ENCODE data around the gene COL16A1.

The COL16A1 gene

DNA sequence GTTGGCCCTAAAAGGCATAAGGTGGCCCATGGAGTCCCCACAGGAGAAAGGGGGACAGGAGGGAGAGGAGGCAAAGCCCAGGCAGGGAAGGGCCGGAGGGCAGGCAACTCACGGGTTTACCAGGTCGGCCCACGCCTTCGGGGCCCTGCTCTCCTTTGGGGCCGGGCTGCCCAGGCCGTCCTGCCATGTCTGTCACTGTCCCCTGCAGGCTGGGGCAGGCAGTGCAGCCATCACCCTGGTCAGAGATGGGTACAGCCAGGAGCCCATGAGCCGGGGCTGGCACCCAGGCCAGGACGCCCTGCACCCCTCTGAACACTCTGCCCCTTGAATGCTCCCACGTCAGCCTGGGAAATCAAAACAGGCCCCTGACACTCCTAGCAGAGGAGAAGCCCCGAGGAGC is 19.8 kb downstream of the COL16A1 start:
- no peak for DNase-seq

DNA sequence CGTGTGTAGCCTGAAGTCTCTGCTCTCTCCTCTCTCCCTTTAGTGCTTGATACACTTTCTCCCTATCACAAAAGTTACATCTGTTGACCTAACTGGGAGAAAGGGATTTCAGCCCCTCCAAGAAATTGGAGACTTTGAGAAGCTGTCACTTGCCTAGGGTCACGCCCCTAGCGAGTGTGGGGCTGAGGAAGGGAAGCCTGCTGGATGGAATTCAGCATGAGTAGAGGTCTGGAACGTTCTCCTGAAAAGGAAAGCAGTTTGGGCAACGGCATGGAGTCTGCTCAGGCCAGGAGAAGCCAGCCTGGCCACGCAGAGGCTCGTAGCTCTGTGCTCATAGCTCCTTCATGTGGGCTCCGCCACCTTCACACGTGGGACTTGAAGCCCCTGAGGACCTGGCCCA is 22.4 kb downstream of the COL16A1 start:
- no peak for DNase-seq

DNA sequence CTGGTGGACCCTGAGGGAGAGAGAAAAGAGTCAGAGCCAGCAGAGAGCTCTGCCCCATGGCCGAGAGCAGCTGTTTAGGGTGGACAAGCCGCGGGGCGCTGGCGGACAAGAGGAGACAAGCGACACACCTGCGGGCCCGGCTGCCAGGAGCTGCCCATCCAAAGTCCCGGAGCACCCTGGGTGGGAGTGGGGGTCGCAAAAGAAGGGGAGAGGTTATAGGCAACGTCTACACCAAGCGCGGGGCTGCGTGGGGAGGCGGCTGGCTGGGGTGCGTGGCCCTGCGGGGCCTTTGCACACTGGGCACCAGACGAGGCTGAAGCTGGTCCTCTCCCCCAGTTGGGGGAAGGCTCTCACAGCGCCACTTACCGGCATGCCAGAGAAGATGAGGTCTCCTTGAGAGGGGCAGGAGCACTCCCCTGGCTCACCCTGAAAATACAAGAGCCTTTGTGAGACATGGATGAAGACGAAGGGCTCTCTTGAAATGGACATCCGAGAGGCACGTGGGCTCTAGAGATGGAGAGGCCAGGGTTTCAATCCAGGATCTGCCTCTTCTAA is 24.1 kb downstream of the COL16A1 start:
- DNase-seq: no peak

DNA sequence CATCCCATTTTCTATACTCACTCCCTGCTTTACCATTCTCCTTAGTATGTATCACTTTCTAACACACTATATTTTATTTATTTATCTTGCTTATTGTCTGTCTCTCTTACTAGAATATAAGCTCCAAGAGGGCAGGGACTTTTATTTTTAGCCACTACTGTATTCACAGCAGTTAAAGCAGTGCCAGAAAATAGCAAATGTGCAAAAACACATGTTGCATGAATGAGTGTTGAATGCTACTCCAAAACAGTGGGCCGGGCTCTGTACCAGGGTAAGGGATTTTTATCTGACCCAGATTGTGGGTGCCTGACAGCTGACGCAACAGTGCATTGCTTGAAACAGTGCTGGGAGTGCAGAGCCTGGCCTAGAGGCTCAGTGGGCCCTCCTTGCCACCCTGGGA is 24.7 kb downstream of the COL16A1 start:
- DNase-seq: no peak

DNA sequence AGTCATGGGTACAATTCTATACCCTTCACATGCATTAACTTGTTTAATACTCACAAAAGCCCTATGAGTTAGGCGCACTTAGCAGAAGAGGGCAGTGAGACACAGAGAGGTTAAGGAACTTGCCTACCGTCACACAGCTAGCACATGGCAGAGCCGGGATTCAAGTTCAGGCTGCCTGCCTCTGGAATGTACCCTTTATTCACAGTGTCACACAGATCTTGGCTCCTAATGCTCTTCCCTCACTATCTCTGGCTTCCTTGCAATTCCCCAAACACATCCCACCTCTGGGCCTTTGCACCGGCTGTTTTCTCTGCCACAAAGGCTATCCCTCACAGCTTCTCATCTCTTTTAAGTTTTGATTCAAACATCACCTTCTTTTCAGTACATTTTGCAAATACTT is 25.1 kb downstream of the COL16A1 start:
- DNase-seq: no peak

DNA sequence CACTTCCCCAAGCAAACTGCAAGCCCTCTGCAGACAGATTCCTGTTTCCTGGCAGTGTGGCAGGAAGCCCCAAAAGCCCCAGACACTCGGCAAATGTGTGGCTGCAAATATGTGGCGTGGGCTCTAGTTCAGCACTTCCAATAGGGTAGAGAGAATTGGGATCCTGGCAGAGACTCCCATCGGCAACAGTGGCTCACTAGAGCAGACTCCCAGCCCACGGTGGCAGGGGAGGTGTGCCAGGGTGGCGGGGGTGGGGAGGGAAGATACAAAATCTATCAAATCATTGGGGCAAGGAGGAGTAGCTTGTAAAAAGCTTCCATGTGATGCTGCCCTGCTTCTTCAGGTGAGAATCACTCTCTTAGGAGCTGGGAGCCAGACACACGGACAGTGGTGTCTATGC is 25.9 kb downstream of the COL16A1 start:
- DNase-seq: no peak

DNA sequence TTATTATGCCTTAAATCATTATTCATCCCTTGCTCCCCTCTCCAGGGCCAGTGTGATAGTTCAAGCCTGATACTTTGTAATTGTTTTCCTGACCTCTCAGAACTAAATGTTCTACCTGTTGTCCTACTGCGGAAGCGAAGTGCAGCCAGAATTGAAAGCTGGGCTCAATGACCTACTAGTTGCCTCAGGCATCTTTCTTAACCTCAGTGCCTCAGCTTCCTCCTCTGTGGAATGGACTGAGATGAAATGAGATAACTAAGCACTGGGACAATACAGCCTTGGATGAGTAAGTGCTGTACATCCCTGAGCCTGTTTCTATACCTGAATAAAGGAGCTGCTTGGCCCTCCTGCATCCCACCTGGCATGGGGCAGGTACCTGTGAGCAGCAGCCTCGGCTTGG is 26.4 kb downstream of the COL16A1 start:
- DNase-seq: no peak

- DNase-seq: no peak
Observed at GRCh38 chr1:31675756-31676155, 28.1 kb downstream of the COL16A1 start.

DNA sequence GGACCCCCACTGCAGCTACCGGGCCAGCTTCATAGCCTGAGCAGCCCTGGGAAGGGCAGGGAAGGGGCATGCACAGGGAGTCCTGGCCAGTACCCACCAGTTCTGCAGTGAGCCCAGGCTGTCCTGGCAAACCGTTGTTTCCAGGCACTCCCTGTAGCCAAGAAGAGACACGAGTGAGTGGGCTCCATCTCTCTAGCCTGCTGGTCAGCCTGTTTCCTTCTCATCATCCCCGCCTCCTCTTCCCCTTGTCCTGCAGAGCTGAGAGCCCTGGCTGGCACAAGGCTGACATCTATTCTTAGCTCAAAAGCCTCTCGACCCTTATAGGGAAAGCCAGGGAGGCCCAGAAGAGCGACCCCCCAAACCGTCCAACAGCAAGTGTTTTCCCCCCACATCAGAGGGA is 28.7 kb downstream of the COL16A1 start:
- DNase-seq: no peak

DNA sequence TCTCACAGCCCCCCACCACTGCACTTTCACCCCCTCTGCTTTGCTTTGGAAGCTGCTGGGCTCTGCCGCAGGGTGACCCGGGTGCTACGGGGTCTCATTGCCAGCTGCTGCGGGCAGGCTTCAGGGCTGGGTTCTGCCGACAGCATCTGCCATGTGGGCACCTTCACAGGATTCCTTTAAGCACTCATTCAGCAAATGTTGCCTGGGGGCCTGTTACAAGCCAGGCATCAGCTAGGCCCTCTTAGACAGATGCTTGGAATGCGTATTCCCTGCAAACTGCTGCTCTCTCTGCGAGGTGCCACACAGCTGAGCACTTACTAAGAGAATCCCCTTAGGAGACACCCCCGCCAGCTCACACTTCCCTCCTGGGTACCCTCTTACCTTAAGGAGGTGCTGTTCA is 29.2 kb downstream of the COL16A1 start:
- DNase-seq: no peak

DNA sequence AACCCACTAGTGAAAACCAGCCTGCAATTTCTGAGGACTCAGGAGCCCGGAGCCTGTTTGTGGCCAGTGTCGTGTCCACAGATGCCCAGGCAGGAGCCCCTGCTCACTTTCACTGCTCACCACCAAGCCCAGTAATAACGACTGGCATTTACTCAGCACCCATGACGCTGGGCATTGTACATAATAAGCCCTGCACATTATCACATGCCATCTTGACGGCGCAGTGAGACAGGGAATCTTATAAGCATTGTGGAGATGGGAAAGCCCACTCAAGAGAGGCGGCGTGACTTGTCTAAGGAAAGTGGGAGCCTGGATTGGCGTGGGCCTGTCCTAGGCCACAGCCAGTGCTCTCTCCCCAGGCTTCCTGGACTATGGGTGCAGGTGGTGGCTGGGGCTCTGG is 30.4 kb downstream of the COL16A1 start:
- DNase-seq: no peak

GRCh38 chr1:31672986-31673385 is 30.8 kb downstream of the COL16A1 start:
- no peak for DNase-seq

DNA sequence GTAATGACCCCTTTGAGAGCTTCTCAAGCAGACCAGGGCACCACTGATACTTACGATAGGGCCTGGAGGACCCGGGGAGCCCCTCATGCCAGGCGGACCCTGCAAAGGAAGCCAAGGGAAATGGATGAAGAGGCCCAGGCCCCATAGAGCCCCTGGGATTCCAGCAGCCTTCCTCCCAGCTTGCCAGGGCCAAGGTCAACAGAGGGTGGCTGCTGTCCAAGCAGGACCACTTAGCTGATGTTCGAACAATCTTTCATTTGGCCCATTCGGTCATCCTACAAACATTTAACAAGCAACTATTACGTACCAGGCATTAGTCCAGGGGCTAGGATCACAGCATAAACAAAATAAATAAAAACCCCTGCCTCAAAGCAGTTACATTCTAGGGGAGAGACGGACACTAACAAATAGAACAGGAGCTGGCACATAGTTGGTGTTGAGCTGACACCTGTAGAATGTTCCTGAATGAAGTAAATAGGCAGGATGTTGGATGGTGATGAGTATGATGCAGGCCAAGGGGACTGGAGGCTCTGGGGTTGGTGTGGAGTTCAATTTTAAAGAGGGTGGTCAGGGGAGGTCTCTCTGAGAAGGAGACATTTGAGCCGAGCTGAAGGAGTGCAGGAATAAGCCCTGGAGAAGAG is 32.1 kb downstream of the COL16A1 start:
- DNase-seq: no peak

DNA sequence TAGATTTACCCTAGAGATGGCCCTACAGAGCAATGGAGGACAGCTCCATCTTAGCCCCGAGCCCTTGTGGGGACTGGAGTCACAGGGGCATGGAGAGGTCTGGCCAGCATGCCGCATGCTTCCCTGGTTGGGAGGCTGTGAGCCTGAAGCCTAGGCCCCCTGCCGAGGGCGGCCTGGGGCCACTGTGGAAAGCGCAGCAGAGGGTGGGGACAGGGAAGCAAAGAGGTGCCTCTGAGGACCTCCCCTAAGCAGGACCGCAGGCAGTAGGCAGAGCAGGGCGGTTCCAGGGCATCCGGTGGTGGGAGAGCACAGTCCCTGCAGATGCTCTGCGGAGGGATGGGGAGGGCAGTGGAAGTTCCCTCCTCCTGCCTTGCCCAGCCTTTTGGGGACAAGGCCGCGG is 32.7 kb downstream of the COL16A1 start:
- DNase-seq: no peak

- no peak for DNase-seq
Observed at GRCh38 chr1:31670593-31670964, 33.2 kb downstream of the COL16A1 start.

DNA sequence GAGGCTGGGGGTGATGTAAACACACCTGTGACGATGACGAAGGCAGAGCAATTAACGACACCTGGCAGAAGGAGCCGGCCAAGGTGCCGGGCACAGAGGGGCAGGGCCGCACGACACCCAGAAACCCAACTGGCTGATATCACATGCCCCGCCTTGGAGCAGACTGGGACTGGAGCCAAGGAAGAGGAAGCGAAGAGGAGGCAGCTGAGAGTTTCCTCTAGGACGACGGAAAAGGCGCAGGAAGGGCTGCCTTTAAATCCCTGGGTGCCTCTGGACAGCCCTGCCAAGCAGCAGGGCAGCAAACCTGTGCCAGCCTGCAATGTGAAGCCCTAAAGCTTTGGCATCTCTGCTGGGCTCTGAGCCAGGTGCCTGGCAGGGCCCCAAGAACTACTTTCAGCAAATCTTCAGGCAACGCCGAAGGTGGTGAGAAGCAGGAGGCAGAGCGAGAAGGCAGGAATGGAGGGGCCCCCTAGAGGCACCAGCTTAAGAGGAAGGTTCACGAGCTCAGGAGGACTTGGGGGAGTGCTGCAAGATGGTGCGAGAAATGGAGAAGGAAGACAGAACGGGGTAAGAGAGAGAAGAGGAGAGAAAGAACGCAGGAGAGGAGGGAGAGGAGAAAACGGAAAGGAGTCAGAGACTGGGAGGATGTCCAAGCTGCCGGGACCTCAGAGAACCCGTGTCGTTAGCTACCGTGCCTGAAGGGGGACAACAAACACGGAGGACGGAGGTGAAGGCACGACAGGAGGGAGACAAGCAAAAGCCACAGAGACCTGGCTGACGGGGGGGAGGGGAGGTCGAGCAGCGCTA is 33.8 kb downstream of the COL16A1 start:
- DNase-seq: peak; percentile 83

GRCh38 chr1:31669433-31669785 is 34.4 kb downstream of the COL16A1 start:
- DNase-seq: no peak

DNA sequence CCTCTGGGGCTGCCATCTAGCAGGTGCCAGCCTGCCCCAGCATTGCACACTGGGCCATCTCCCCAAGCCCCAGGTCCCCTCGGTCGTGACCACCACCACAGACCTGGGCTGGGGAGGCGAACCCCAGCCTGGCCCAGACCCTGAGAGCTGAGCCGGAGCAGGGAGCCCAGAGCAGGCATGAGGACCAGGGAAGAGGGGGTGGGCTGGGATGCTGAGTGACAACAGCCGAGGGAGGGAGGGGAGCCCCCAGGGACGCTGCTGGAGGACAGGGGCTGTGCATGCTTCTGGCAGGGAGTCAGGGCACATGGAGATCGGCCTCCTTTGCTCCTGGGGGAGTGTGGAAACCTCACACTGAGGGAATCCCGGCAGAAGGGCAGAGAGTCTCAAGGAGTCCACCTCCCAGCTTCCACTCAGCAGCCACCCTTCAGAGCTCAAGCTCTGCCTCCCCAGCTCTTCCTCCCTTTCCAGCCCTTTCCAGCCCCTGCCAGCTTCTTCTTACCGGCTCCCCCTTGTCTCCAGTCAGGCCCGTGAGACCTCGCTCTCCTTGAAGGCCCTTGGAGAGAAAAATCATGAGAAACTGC is 35.4 kb downstream of the COL16A1 start:
- DNase-seq: no peak

DNA sequence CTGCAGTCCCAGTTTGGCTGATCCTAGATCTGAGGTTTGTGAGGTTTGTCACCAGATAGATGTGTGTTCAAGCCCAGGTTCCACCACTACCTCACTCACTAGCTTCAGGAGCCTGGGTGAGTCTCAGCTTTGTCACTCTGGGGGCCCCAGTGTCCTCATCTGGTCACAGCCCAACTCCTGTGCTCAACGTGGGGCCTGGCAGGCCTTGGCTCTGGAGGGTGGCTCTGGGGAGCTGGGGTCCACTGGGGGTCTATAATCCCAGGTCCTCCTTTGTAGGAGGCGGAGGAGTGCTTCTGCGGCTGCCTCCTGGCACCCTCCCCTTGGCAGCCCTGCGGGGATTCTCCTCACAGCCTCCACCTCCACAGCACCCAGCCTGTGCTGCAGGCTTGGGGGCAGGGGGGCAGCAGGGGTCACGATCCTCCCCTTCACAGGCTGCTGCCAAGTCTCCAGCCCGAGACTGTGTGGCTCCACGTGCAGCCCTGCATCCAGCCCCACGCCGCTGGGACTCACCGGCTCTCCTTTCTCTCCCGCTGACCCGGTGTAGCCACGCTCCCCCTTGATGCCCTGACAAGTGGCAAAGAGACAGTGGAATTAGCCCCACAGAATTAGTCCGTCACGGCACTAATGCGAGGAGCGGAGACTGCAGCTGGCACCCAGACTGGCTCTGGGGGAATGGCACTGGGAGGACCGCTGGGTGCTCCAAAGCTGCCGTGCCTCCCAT is 36.6 kb downstream of the COL16A1 start:
- no peak for DNase-seq

DNA sequence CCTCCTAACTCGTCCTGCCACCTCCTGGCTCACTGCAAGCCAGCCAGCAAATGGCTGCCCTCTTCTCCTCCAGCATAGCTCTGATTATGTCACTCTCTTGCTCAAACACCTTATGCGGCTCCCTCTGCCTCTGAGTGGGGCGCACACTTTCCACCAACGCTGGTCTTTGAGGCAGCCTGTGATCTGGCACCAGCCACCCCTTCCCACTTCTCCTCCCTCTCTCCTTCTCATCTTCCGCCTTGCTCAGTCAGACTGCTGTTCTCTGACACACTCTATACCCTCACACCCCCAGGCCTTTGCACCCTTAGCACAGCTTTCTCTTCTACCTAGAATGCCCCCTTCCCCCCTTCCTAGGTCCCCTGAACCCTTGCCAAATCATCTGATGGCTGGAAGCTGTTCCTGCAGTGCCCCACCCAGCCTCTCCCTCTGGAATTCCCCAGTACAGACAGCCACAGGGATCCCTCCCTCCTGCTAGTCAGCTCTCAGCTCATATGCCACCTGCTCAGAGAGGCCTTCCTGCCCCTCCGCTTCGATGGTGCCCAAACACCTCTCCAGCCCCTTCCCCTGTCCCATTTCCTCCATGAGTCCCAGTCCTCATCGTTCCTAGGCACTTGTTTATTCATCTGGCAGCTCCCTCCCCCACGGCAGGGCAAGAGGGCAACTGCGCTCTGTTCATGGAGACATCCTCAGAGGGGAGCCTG is 37.4 kb downstream of the COL16A1 start:
- no peak for DNase-seq

GRCh38 chr1:31665234-31665878 is 38.5 kb downstream of the COL16A1 start:
- peak; percentile 76 for DNase-seq

- no peak for DNase-seq
Observed at GRCh38 chr1:31664528-31664927, 39.3 kb downstream of the COL16A1 start.
